ENCODE data around the gene SHBG.
A peak's percentile ranks its signal among the peaks of the same experiment; 100 is the strongest.
"Not testable (repeated sequence)": the region's sequence is repeated elsewhere in the genome, so short reads cannot be mapped to it uniquely, and the experiment has no call there.

SHBG gene
- 0 to 0.30 (median 0.04) reads per million in 4 donors for total RNA-seq

- no peak for DNase-seq
These were observed at the start of gene SHBG for GRCh38 chr17:7629939-7630571. TSS of gene SHBG (plus strand) at chr17:7630135. CDS start at chr17:7630173, 38 bp downstream.

- no peak for DNase-seq
These were observed 49.0 kb upstream of the SHBG start for GRCh38 chr17:7580604-7581575.

GRCh38 chr17:7582396-7583252 is 47.3 kb upstream of the SHBG start:
- DNase-seq: no peak

GRCh38 chr17:7583253-7584109 is 46.5 kb upstream of the SHBG start, which contains the start of gene MPDU1:
TSS of gene MPDU1 (plus strand) at chr17:7583852. CDS start at chr17:7583863, 11 bp downstream.
- peak; percentile 87 to 97 (median 93) for DNase-seq

GRCh38 chr17:7586673-7587419 is 43.1 kb upstream of the SHBG start:
- no peak for DNase-seq

- no peak for DNase-seq
These were observed 42.3 kb upstream of the SHBG start for GRCh38 chr17:7587420-7588151.

- no peak for DNase-seq
These were observed 41.3 kb upstream of the SHBG start for GRCh38 chr17:7588553-7589203.

- DNase-seq: peak; percentile 35 to 65 (median 52)
These were observed 40.6 kb upstream of the SHBG start for GRCh38 chr17:7589204-7589868.

- DNase-seq: no peak
These were observed 39.8 kb upstream of the SHBG start, which contains the start of gene SOX15 for GRCh38 chr17:7589891-7590691. TSS of gene SOX15 (minus strand) at chr17:7590094. CDS start at chr17:7589676, 418 bp downstream.

- no peak for DNase-seq
These were observed 39.2 kb upstream of the SHBG start for GRCh38 chr17:7590743-7591142.

- DNase-seq: no peak
These were observed 38.3 kb upstream of the SHBG start for GRCh38 chr17:7591596-7591995.

- no peak for DNase-seq
These were observed 37.4 kb upstream of the SHBG start for GRCh38 chr17:7592422-7593021.

- no peak for DNase-seq
These were observed 36.6 kb upstream of the SHBG start for GRCh38 chr17:7593296-7593695.

- not testable (repeated sequence) for DNase-seq
These were observed 32.4 kb upstream of the SHBG start for GRCh38 chr17:7597561-7597960.

GRCh38 chr17:7606280-7606679 is 23.7 kb upstream of the SHBG start:
- DNase-seq: no peak

- DNase-seq: no peak
These were observed 19.3 kb upstream of the SHBG start for GRCh38 chr17:7610641-7611040.

- no peak for DNase-seq
These were observed 18.2 kb upstream of the SHBG start for GRCh38 chr17:7611635-7612293.
